ENCODE measurements around the gene SLC66A3.

Gene SLC66A3

DNA sequence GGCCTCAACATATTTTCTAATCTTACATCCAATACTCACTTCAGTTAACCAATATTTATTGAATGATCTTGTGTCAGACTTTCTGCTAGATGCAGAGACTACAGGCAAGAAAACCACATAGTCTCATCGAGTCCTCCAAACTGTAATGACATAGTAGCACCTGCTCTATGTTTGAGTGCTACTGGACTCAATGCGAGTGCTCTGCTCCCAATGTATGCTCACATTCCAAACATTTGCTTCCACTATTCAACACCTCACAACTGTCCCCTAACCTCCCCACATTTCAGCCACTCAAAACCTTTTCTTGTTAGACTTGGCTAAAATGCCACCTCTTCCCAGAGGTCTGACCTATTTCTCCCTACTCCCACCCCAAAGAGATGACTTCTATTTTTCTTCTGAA, 65.2 kb downstream of the SLC66A3 start:
- DNase-seq: no peak

DNA sequence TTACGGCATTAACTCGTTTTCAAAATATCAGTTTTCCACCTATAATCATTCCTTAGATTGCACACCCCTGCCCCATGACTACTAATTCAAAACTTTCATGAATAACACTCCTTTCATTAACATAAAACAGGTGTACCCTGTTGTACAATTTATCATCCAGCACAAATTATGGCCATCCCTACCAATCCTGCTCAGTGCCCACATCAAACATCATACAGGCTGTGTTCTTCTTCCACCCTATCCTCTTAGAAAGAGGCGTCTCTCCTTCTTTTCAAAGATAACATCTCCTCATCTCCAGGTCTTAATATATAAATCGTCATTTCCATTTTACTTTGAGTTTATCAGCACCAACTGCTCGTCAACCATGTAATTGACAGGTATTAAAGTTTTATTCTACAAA, 67.6 kb downstream of the SLC66A3 start:
- DNase-seq: no peak

DNA sequence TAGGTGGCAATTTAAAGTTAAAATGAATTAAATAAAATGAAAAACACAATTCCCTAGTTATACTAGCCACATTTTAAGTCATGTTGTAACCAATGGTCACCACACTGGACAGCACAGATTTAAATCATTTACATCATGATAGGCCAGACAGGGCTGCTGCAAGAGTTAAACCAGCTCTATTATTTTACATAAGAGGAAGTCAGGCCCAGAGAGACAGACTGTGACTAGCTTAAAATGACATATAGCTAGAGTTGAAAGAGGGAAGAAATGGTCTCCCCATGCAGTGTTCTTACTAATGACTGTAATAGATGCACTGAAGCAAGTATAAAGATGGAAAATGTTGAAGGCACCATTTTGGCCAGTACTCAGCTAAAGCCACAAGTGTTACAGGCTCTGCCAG, 69.6 kb downstream of the SLC66A3 start:
- no peak for DNase-seq

DNA sequence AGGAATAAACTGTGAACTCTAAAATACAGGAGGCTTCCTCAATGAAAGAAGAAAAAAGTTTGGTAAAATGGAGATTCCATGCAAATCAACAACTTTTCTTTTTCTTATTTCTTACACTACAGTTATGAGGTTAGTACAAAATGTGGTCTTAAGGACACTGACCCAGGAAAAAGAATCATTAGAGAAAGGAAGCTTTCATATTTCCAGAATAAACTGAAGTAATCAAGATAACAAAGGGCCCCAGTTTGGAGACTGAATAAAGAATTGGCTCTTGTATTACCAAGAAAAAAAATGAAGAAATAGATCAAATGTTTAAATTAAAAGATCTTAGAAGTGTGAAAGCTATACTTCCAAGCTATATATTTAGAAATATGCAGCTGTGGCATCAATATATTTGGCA, 72.3 kb downstream of the SLC66A3 start:
- DNase-seq: no peak
